OCI-LY1 (cell line): ENCODE results near the gene IGBP1.

Source experiments
- H2AFZ ChIP-seq: fragments of 200-600 bp; sonication (generic), shearing (Covaris generic); 2 replicates; pipeline ENCODE4 v1.6.0; 2014; ENCODE audit warnings: antibody characterized with exemption, mild to moderate bottlenecking, low read length
- H3F3A ChIP-seq: fragments of 200-600 bp; sonication (generic), shearing (Covaris generic); 2 replicates; pipeline ENCODE4 v1.6.0; 2014; ENCODE audit warnings: mild to moderate bottlenecking, antibody characterized with exemption, low read length, moderate library complexity; ENCODE audit not compliant: insufficient read depth
- H3K27ac ChIP-seq: fragments of 200-600 bp; sonication (generic); 2 replicates; pipeline ENCODE4 v1.5.1; 2014; ENCODE audit warnings: low read length, mixed run types, mild to moderate bottlenecking, low read depth; ENCODE audit not compliant: poor library complexity, severe bottlenecking
- H3K27me3 ChIP-seq: fragments of 200-600 bp; sonication (generic); 2 replicates; pipeline ENCODE4 v1.6.0; 2014; ENCODE audit warnings: antibody characterized with exemption, mild to moderate bottlenecking, low read length, moderate library complexity; ENCODE audit not compliant: insufficient read depth
- H3K36me3 ChIP-seq: fragments of 200-600 bp; sonication (generic); 2 replicates; pipeline ENCODE4 v1.6.1; 2014; ENCODE audit warnings: mild to moderate bottlenecking, antibody characterized with exemption, low read length, moderate library complexity, mixed read lengths; ENCODE audit not compliant: insufficient read depth
- H3K4me1 ChIP-seq: fragments of 200-600 bp; sonication (generic); 2 replicates; pipeline ENCODE4 v1.5.1; 2014; ENCODE audit warnings: mild to moderate bottlenecking, low read length, moderate library complexity; ENCODE audit not compliant: insufficient read depth, severe bottlenecking
- H3K4me2 ChIP-seq: fragments of 200-600 bp; sonication (generic), shearing (Covaris generic); 2 replicates; pipeline ENCODE4 v1.6.1; 2014; ENCODE audit warnings: low read length
- H3K4me3 ChIP-seq: fragments of 200-600 bp; sonication (generic); 2 replicates; pipeline ENCODE4 v1.5.1; 2014; ENCODE audit warnings: low read length, low read depth, mild to moderate bottlenecking, mixed read lengths; ENCODE audit not compliant: poor library complexity, severe bottlenecking
- H3K79me2 ChIP-seq: fragments of 200-600 bp; shearing (Covaris generic); 2 replicates; pipeline ENCODE4 v1.6.1; 2016; ENCODE audit warnings: mixed run types, low read length, mixed read lengths; ENCODE audit not compliant: insufficient read depth
- H3K9ac ChIP-seq: fragments of 200-600 bp; sonication (generic), shearing (Covaris generic); 2 replicates; pipeline ENCODE4 v1.6.1; 2014; ENCODE audit warnings: mild to moderate bottlenecking, low read length, mixed read lengths
- H3K9me2 ChIP-seq: fragments of 200-600 bp; sonication (generic), shearing (Covaris generic); 2 replicates; pipeline ENCODE4 v1.6.1; 2014; ENCODE audit warnings: low read depth, mild to moderate bottlenecking, low read length, mixed read lengths
- H3K9me3 ChIP-seq: fragments of 200-600 bp; shearing (Covaris generic); 2 replicates; pipeline ENCODE4 v1.6.1; 2014; ENCODE audit warnings: low read length, mixed read lengths
- H4K20me1 ChIP-seq: fragments of 200-600 bp; sonication (generic), shearing (Covaris generic); 2 replicates; pipeline ENCODE4 v1.6.0; 2016; ENCODE audit warnings: mild to moderate bottlenecking, low read length; ENCODE audit not compliant: insufficient read depth
- EZH2 ChIP-seq: fragments of 200-600 bp; sonication (generic), shearing (Covaris generic); IDR thresholded peaks from 2 replicates; pipeline ENCODE4 v1.8.0; 2017; ENCODE audit warnings: borderline replicate concordance, mixed run types, mild to moderate bottlenecking, antibody characterized with exemption, low read length, moderate library complexity, mixed read lengths
- TF ChIP-seq, protein P1 (sequence below): fragments of 200-600 bp; sonication (generic), shearing (Covaris generic); IDR thresholded peaks from 2 replicates; pipeline ENCODE4 v1.5.1; 2017; ENCODE audit warnings: mild to moderate bottlenecking, antibody characterized with exemption, low read length, moderate library complexity, mixed read lengths

IGBP1 gene

GRCh38 chrX:70174754-70175153, 41.5 kb downstream of the IGBP1 start:
- H3K4me3 ChIP-seq, result no peak overlapping the region
- TF ChIP-seq, protein P1, sequence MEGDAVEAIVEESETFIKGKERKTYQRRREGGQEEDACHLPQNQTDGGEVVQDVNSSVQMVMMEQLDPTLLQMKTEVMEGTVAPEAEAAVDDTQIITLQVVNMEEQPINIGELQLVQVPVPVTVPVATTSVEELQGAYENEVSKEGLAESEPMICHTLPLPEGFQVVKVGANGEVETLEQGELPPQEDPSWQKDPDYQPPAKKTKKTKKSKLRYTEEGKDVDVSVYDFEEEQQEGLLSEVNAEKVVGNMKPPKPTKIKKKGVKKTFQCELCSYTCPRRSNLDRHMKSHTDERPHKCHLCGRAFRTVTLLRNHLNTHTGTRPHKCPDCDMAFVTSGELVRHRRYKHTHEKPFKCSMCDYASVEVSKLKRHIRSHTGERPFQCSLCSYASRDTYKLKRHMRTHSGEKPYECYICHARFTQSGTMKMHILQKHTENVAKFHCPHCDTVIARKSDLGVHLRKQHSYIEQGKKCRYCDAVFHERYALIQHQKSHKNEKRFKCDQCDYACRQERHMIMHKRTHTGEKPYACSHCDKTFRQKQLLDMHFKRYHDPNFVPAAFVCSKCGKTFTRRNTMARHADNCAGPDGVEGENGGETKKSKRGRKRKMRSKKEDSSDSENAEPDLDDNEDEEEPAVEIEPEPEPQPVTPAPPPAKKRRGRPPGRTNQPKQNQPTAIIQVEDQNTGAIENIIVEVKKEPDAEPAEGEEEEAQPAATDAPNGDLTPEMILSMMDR, result no peak
- TF ChIP-seq EZH2, result no peak
- no peak overlapping the region for H3K27ac ChIP-seq
- H3K9ac ChIP-seq, result no peak overlapping the region
- H3K27me3 ChIP-seq, result no peaks in the 10 kb centered on the region
- peaks cover 15% of the 10 kb centered on the region for H3K4me1 ChIP-seq
- H3K4me2 ChIP-seq, result no peak overlapping the region
- H3K79me2 ChIP-seq, result no peaks in the 10 kb centered on the region
- no peaks in the 10 kb centered on the region for H3K36me3 ChIP-seq
- H3F3A ChIP-seq, result no peaks in the 10 kb centered on the region
- H3K9me2 ChIP-seq, result no peaks in the 10 kb centered on the region
- no peaks in the 10 kb centered on the region for H3K9me3 ChIP-seq
- H4K20me1 ChIP-seq, result no peaks in the 10 kb centered on the region
- H2AFZ ChIP-seq, result no peak overlapping the region

DNA sequence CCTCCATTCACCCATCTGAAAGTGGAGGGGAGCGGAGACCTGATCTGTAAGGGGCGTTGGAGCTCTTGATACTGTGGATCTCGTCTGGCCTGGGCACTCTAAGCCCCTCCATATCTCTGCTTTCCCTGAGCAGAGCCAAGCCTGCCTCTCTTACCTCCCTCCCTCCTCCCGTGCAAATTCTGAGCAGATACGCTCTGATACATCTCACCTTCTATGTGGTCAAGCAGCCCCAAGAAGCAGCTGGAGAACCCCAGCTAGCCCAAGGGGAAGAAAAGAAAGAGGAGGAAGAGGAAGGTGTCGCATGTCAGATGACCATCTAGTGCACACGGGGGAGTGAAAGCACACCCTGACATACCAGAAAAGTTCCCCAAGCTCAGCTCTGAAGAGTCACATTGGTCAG, 42.1 kb downstream of the IGBP1 start:
- no peaks in the 10 kb centered on the region for H3K9me3 ChIP-seq
- H3K9me2 ChIP-seq, result no peaks in the 10 kb centered on the region

GRCh38 chrX:70176938-70177533, 43.8 kb downstream of the IGBP1 start, which contains the start of gene DGAT2L6:
DGAT2L6 (plus strand) TSS chrX:70177483; CDS start chrX:70177583, 100 bp downstream.
- Histone ChIP-seq H4K20me1 (no peaks in the 10 kb centered on the region), H3K9me3 (no peaks in the 10 kb centered on the region), H3K27ac (no peak within 1 kb of the TSS), H3K79me2 (no peaks in the 10 kb centered on the region), H2AFZ (no peak within 1 kb of the TSS), H3K4me1 (peaks cover 15% of the 10 kb centered on the region), H3F3A (no peaks in the 10 kb centered on the region), H3K27me3 (no peaks in the 10 kb centered on the region), H3K9ac (no peak within 1 kb of the TSS), H3K4me3 (no peak within 1 kb of the TSS), H3K36me3 (no peaks in the 10 kb centered on the region), H3K4me2 (peak within 1 kb of the TSS; percentile 6; the same call in 1 of the 2 replicates), H3K9me2 (no peaks in the 10 kb centered on the region)
- TF ChIP-seq, protein P1, result no peak
- no peak for TF ChIP-seq EZH2

More for the DNA sequence above, 42.1 kb downstream of the IGBP1 start:
- no peak overlapping the region for H3K27ac ChIP-seq
- no peak overlapping the region for H3K4me2 ChIP-seq
- no peaks in the 10 kb centered on the region for H3K36me3 ChIP-seq
- no peaks in the 10 kb centered on the region for H3F3A ChIP-seq
- no peak overlapping the region for H3K9ac ChIP-seq
- no peak overlapping the region for H3K4me3 ChIP-seq
- H3K4me1 ChIP-seq, result peaks cover 15% of the 10 kb centered on the region
- no peaks in the 10 kb centered on the region for H4K20me1 ChIP-seq
- no peak for TF ChIP-seq EZH2
- TF ChIP-seq, protein P1, result no peak
- H3K79me2 ChIP-seq, result no peaks in the 10 kb centered on the region
- no peak overlapping the region for H2AFZ ChIP-seq
- no peaks in the 10 kb centered on the region for H3K27me3 ChIP-seq
